COR-L47 (cell line): ENCODE data around the gene TNS1.

Source experiments
- DNase-seq: peaks from one replicate; lab custom pipeline; 2025; lab: John Stamatoyannopoulos, UW

TNS1 gene

GRCh38 chr2:217929757-217930707 is 72.8 kb downstream of the TNS1 start:
- no peak for DNase-seq

DNA sequence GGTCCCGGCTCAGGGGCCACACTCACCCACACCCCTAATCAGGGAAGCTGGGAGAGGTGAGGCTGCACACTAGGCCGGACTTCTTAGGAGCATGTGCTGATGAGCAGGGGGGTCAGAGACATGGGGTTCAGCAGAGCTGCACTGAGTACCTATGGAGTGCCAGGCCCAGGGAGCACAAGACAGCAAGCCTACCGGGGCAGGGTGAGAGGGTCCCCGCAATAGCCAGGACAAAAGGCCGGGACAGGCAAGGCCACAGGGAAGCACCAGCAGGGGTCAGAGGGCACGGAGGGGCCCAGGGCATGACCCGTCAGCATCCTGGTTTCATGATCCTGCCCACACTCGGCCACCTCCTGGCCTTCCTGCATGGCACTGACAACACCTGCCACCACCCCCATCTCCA is 73.5 kb downstream of the TNS1 start:
- DNase-seq, result no peak

DNA sequence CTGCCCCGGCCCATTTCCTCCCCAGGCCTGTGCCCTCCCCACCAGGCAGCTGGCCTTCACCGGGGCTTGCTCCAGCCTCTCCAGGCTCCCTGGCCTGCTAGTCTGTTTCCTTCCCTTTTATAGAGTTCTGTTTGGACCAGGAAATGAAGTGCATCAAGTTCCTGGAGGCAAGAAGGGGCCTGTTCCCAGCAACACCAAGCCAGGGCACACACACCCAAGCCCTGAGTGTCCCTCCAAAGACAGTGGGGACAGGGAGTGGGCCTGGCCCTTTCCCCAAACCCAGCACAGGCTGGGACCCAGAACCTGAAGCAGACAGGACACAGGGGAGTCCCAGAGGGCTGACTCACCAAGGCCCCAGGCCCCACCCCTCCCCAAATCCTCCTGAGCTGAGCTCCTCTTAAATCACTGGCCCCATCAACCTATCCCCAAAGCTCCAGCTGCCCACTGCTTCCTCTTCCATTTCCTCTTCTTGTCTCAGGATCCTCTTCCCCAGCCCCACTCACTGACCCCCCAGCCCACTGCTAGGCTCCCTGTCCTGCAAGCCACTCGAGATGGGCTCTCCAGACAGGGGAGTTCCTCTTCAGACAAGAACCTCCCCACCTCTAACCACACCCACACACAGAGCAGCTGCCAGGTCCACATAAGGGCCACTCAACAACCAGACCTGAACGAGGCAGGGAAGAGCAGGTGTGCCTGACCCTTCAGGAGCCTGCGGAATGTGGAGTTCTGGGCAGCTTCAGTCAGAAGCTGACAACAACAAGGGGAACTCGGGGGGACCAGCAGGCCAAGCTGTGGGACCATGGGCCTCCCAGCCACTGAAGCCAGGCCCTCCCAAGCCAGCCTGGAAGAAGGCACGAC is 74.2 kb downstream of the TNS1 start:
- DNase-seq, result no peak

DNA sequence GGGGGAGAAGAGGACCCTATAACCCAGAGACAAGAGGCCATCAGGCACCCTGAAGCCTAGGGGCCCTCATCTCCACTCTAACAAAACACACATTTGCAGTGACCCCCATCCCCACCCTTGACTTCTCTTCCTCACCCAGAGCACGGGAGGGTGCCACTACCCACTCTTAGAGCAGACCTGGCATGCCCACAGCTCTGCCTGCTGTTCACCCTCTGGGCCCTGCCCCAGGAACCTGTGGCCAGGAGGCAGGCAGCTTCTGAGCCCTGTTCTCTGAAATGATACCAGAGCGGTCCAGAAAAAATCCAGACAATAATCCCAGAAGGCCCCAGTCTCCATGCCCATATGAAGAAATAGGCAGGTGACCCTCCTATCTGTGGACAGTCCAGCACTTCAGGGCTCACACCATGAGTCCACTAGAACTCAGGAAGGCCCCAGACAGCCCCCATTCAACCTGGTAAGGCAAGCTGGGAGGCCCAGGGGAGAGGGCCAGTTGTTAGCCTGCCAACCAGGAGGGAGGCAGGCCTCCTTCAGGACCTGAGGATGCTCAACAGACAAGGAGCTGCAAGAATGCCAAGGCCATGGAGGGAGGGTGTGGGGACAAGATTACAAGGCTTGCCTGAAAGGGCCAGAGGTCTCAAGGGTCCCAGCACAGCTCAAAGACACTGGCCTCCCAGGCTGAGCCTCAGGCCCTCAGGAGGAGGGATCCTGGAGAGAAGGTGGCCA is 75.0 kb downstream of the TNS1 start:
- DNase-seq, result no peak

- DNase-seq, result no peak
Measured at GRCh38 chr2:217926801-217927200, 76.0 kb downstream of the TNS1 start.

GRCh38 chr2:217924346-217924901 is 78.4 kb downstream of the TNS1 start:
- DNase-seq, result no peak

- DNase-seq, result no peak
Measured at GRCh38 chr2:217923007-217923686, 79.6 kb downstream of the TNS1 start.

DNA sequence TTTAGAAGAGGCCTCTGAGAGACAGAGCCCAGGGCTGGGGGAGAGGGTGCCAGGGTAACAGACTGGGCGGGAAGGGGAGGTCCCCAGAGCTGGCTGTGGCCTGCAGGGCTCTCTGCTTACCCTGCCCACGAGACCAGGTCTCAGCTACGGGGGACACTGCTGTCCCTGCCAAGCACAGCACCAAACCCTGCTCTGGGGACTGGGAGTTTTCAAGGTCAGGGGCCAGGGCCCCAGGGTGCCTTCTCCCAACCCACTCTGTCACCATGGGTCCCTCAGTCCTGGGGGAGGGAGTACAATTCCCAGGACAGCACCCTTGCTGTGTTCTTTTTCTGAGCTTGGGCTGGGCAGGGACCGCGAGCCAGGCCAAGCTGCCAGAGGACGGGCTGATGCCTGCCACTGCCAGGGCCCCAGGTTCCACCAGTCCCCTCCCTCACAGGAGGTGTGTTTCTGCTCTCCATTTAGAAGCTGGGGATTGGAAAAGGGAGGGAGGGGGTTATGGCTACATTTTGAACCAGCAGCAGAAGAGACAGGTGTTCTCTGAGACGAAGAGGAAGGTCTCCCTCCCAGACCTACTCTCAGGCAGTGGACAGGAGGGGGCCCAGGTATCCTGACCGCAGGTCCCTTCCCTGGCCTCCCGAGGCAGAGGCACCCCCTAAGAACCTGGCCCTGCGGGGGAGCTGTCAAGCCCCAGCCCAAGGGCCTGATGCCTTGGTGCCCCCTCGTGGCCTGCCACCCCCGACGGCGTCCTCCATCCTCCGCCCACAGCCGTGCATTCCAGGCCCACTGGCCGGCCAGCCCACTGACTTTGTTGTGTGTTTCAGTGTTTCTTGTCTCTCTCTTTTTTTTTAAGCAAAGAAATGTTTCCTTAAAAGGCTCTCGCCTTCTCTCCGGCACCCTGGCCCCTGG is 80.4 kb downstream of the TNS1 start:
- no peak for DNase-seq

GRCh38 chr2:217920879-217921603 is 81.8 kb downstream of the TNS1 start:
- DNase-seq, result no peak

GRCh38 chr2:217919781-217920351 is 82.9 kb downstream of the TNS1 start:
- no peak for DNase-seq

DNA sequence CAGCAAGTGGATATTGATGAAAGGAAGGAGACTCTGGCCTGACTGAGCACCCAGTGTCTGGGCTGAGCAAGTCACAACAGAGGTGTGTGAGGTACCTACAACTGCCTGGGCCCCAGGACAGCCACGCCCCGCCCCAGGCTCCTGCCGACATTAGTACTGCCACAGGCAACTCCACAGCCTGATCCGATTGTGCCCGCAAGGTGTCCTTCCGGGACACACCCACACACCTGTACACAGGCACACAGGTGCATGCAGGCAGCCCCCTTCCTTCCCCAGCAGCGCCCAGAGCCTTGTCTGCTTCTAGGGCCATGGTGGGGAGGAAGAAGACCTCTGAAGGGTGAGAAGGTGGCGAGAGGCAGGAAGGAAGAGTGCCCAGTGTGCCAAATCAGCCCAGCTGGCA is 83.6 kb downstream of the TNS1 start:
- DNase-seq, result no peak

DNA sequence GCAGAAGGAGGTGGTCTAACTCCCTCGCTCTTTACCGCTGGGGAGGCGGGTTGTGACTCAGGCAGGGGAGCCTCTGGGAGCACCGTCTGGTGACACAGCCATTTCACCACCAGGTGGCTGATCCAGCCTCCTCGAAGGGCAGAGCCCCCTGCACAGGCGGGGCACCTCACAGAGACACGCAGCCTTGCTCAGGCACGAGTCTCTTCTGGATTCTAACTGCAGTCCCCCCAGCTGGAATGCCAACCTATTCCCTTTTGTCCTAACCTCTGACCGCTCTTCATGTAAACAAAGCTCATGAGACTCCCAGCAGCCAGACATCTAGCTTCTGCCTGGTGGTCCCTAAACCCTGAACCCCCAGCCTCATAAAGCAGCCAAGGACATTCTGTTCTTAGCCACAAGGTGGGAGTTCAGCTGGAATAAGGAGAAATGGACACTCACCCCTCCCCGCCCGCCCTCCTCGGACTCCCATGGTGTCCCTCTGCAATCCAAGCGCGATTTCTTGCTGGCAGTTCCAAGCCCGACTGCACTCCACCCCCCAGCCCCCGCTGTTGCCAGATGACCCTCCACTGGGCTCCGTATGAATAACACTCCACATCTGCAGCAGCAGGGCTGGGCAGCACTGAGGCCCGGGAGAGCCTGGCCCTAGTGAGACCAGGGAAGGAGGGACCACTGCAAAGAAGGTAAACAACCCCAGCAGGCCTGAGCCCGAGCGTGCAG is 84.3 kb downstream of the TNS1 start:
- no peak for DNase-seq

DNA sequence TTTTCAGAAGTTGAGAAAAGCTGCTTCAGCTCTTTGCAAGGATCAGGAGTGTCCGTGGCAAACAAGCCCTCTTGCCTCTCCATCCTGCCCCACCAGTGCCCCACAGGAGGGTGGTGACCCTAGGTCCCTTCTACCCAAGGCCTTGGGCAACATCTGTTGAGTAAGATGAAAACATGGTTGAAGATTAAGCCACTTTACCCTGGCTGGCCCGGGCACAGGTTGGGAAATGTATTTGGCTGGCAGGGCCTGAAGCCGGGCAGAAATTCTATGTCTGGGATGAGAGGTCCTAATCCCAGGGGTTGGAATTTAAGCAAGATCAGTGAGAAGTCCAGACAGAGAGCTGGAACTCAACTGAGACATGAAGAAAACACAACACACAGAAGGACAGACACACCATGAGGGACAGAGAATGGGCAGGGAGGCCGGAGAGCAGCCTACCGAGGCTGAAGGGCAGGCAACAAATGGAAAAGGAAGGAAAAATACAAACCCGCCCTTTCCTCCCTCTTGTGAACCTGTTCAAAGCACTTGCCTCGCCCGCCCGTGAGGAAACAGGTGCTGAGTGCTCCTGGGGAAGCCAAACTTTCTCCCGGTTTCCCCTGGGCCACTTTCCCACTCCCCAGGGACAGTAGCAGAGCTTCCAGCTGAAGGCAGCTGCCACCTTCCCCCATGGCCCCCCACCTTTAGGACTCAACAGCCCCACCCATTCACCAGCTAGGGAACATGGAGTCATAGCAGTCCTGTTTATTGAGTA is 86.1 kb downstream of the TNS1 start:
- no peak for DNase-seq

DNA sequence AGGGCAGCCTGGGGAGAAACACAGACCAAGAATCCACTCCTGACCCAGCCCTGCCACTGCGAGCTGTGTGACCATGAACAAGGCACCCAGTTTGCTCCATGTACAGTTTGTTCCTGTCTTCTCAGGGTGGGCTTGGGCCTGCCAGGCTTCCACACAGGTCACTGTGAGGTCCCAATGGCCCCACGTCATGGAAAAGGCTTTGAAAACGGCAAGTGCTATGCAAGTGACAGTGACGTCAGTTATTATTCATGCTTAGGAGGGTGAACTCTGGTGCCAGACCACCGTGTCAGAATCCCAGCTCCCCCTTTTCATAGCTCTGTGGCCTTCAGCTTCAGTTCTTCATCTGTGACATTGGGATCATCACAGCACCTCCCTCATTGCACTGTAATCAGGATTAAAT is 87.1 kb downstream of the TNS1 start:
- no peak for DNase-seq

GRCh38 chr2:217914878-217915277 is 87.9 kb downstream of the TNS1 start:
- no peak for DNase-seq

DNA sequence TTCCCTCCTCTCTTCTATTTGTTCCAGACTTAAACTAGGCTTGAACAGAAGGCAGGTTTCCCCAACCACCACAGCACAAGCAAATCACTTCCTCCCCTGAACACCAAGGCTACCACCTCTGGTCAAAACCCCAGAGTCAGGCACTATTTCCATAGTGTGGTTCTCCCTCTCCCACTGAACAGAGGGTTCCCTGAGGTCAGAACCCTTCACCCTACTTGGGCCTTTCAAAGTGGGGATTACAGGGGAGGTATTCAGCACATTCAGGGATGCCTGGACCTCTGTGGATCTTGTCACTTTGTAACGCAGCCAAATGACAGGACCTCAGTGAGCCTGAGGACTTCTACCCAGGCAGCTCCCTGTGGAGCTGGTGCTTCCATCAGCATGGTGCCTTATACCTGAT is 88.7 kb downstream of the TNS1 start:
- no peak for DNase-seq

DNA sequence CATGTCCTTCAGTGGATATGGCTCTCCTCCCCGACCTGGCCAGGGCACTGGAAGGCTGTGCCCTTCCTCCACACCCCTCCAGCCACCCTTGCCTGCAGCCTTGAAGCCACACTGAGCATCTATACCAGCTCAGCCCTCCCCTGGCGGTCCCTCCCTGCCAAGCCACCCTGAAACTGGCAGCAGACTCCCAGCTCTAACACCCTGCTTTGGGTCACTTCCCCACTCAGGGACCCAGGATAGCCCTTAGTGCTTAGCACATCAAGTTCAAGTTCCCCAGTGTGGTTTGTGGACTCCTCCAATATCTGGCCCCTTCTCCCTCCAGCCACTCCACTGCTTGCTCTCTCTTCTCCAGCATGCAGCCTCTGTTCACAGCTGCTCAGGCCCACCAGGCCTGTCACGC is 89.4 kb downstream of the TNS1 start:
- no peak for DNase-seq
